ENCODE results near the gene HYOU1.

DNA sequence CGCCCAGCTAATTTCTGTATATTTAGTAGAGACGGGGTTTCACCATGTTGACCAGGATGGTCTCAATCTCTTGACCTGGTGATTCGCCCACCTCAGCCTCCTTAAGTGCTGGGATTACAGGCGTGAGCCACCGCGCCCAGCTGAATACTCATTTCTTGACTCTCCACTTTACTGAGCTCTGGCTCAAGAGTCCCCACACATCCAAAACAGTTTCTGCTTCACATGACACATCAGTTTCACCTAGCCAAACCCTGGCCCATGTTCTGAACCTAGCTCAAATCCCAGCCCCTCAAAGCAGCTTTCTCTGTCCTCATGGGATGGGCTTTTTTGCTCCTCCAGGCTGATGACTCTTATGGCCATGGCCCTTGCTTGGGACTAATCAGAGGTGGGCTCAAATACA, 9.8 kb downstream of the HYOU1 start:
- TF ChIP-seq POLR2AphosphoS5 (IDR thresholded peaks at IDR 0.05), result no peak
- TF ChIP-seq, protein P1, sequence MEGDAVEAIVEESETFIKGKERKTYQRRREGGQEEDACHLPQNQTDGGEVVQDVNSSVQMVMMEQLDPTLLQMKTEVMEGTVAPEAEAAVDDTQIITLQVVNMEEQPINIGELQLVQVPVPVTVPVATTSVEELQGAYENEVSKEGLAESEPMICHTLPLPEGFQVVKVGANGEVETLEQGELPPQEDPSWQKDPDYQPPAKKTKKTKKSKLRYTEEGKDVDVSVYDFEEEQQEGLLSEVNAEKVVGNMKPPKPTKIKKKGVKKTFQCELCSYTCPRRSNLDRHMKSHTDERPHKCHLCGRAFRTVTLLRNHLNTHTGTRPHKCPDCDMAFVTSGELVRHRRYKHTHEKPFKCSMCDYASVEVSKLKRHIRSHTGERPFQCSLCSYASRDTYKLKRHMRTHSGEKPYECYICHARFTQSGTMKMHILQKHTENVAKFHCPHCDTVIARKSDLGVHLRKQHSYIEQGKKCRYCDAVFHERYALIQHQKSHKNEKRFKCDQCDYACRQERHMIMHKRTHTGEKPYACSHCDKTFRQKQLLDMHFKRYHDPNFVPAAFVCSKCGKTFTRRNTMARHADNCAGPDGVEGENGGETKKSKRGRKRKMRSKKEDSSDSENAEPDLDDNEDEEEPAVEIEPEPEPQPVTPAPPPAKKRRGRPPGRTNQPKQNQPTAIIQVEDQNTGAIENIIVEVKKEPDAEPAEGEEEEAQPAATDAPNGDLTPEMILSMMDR (IDR thresholded peaks at IDR 0.05), result no peak
